GM21423 (cell line): Measurements from ENCODE around the gene GGA1.
"Not testable (repeated sequence)": the region's sequence is repeated elsewhere in the genome, so short reads cannot be mapped to it uniquely, and the experiment has no call there.

Source experiments
- ATAC-seq: cut with Tn5 transposase; IDR thresholded peaks from one replicate; pipeline ENCODE4 v1.9.1; 2021; ENCODE audit warnings: mild to moderate bottlenecking, moderate library complexity; ENCODE audit not compliant: unreplicated experiment

The GGA1 gene

GRCh38 chr22:37570661-37570976, 38.0 kb upstream of the GGA1 start:
- ATAC-seq = no peak

GRCh38 chr22:37571258-37571991, 37.2 kb upstream of the GGA1 start:
- ATAC-seq = no peak

DNA sequence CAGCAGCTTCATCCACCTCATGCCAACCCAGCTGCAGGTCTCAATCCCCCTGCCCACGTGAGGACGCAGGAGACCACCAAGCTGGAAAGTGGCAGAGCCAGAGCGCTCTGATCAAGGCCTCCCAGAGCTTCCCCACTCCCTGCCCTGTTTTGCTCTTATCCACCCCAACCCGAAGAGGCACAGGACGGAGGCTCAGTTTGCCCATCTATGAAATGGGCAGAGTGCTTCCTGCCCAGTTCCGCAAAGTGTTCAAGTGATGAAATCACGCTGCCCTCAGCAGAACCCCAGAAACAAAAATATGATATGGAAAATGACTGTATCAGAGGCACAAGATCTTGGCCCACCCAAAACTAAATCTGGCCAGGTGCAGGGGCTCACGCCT, 36.7 kb upstream of the GGA1 start:
- no peak for ATAC-seq

DNA sequence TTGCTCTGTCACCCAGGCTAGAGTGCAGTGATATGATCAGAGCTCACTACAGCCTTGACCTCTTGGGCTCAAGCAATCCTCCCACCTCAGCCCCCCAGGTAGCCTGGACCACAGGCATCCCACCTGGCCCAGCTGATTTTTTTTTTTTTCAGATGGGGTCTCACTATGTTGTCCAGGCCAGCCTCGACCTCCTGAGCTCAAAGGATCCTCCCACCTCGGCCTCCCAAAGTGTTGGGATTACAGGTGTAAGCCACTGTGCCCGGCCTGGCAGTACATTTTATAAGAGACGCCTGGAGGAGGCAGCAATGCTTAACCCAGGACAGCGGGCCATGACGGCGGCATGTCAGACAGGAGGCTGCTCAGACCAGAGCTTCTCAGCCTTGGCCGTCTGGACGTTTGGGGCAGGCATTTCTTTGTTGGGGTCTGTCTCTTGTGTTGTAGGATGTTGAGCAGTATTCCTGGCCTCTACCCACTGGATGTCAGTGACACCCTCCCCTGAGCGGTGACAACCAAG, 33.1 kb upstream of the GGA1 start:
- no peak for ATAC-seq

DNA sequence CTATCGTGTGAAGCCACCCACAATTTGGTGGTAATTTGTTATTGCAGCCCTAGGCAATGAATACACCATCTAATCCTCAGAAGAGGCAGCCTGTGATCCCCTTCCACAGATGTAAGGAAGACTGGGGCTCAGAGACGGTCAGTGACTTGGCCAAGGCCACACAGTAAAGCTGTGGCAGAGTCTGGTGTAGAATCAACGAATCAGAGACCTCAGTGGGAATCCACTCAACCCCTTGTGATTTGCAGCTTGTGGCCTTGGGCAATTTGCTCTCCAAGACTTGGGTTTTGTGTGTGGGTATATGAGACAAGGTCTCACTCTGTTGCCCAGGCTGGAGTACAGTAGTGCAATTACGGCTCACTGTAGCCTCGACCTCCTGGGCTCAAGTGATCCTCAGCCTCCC, 30.6 kb upstream of the GGA1 start:
- ATAC-seq = no peak

DNA sequence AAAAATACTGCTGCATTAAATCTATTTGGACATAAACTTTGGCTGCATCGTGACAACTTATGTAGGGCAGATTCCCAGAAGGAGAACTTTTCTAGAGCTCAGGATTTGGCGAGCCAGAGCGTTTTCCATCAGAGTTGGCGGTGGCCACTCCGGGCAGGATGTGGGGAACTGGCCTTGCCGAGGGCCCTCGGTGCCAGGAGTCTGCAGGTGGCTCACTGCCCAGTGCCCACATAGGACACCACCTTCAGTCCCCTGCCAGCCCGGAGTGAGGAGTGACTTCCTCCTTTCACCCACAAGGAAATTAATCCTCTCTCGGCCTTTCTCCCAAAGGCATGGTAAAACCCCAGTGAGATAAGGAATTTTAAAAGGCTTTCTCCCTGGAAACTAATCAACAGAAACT, 27.1 kb upstream of the GGA1 start:
- ATAC-seq = no peak

DNA sequence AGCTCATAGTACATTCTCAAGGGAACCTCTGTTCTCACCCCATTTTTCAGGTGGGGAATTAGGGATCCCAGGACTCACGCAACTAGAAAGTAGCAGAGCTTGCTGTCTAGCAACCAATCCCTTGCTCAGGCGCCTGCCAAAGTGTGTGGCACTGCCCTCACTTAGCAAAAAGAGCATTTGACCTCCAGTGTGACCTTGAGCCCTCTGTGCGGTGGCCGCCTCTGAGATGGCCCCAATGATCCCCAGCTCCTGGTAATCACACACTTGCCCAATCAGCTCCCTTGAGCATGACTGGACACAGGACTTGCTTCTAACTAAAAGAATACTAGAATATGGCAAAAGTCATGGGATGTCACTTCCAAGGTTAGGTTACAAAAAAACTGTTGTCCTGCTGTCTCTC, 26.1 kb upstream of the GGA1 start:
- ATAC-seq = no peak

DNA sequence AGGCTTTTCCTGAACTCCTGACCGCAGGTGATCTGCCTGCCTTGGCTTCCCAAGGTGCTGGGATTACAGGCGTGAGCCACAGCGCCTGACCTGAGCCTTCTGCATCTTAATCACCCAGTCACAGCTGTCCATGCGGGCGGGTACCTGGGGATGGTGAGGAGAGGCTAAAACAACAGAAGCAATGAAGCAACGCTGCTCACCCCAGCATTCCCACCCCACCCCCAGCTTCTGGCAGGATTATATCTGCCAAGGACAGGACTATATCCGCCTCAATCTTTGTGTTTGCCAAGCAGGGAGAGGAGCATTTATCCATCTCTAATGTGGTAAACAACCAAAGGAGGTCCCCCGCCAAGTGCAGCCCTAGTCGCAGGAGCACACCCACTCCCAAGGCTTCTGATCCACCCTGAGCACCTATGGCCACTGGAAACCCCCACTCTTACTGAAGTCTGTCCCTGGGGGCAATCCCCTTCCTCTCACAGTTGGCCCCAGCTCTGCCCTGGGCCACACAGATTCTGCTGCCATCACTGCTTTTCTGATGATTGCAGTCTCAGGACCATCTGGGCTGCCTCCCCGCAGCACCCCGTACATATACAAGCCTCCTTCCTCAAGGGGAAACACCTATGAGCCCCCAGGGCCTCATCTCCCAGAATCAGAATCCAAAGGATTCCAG, 20.0 kb upstream of the GGA1 start:
- ATAC-seq = no peak

GRCh38 chr22:37589636-37590035, 19.0 kb upstream of the GGA1 start:
- ATAC-seq = no peak

DNA sequence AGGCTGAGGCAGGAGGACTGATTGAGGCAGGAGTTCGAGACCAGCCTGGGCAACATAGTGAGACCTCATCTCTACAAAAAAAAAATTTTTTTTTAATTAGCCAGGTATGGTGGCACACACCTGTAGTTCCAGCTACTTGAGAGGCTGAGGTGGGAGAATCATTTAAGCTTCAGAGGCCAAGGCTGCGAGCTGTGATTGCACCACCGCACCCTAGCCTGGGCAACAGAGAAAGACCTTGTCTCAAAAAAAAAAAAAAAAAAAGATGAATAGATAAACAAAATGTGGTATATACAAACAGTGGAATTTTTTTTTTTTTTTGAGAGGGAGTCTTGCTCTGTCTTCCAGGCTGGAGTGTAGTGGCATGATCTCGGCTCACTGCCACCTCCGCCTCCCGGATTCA, 17.6 kb upstream of the GGA1 start:
- not testable (repeated sequence) for ATAC-seq

- no peak for ATAC-seq
These were observed 16.7 kb upstream of the GGA1 start for GRCh38 chr22:37591823-37592404.

DNA sequence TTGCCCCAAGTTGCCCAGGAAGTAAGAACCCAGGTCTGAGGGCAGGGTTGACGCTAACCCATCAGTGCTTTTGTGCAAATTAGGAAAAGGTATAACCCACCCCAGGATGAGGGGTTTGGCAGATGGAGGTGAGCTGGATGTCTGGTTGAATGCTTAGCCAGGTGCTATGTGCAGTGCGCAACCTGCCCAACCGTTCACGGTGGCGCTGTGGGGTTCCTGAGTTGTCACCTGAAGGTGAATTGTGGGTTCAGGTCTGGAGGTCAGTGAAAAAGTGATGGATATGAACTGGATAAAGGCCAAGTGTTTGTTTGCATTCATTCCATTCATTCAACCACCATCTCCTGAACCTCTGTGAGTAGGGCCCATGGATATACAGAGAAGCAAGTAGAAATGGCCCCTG, 14.4 kb upstream of the GGA1 start:
- ATAC-seq = no peak

DNA sequence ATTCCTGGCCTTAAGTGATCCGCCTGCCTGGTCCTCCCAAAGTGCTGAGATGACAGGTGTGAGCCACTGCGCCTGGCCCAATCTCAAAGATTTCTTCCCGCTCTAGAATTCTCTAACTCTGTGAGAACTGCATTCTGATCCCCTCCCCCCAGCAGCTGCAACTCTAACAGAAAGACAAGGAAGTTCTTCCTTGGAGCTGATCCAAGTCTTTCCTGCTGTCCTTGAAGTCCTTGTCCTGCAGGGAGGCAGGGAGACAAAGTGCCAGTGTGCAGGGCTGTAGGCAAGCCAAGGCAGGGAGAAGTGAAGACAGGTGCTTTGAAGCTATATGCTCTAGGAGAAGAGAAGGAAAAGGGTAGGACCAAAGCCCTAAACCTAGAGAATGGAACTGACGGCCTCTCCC, 9.5 kb upstream of the GGA1 start:
- ATAC-seq = no peak

DNA sequence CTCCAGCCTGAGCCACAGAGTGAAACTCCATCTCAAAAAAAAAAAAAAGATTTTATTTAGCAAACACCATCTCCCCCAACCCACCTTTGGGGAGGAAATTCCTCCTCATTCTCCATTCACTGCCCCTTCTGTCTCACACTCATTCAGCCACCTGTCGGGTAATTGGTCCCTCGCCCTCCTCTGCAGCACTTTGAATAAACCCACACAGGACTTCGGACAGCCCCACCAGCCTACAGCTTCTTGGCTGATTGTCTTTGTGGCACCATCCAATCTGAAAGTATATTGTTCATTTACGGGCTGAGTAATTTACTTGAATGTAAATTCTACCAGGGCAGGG, 7.5 kb upstream of the GGA1 start:
- no peak for ATAC-seq

GRCh38 chr22:37601540-37602442, 6.8 kb upstream of the GGA1 start:
- no peak for ATAC-seq

GRCh38 chr22:37602546-37603277, 5.9 kb upstream of the GGA1 start:
- ATAC-seq = not testable (repeated sequence)

DNA sequence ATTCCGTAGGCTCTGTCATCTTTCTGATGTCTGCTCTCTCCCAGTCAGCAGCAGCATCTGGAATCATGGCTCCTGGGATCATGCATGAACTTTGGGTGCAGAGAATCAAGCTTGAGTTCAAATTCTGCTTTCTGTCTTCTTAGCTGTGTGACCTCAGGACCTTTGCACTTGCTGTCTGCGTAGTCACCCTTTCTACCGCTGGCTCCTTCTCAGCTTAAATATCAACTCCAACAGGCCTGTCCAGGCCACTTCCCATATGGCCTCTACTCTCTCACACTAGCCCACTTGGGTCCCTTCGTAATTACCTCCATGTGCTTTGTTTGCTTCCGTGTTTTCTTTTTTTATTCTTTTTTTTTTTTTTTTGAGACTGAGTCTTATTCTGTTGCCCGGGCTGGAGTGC, 4.6 kb upstream of the GGA1 start:
- no peak for ATAC-seq

- no peak for ATAC-seq
These were observed 3.8 kb upstream of the GGA1 start for GRCh38 chr22:37604875-37605274.

DNA sequence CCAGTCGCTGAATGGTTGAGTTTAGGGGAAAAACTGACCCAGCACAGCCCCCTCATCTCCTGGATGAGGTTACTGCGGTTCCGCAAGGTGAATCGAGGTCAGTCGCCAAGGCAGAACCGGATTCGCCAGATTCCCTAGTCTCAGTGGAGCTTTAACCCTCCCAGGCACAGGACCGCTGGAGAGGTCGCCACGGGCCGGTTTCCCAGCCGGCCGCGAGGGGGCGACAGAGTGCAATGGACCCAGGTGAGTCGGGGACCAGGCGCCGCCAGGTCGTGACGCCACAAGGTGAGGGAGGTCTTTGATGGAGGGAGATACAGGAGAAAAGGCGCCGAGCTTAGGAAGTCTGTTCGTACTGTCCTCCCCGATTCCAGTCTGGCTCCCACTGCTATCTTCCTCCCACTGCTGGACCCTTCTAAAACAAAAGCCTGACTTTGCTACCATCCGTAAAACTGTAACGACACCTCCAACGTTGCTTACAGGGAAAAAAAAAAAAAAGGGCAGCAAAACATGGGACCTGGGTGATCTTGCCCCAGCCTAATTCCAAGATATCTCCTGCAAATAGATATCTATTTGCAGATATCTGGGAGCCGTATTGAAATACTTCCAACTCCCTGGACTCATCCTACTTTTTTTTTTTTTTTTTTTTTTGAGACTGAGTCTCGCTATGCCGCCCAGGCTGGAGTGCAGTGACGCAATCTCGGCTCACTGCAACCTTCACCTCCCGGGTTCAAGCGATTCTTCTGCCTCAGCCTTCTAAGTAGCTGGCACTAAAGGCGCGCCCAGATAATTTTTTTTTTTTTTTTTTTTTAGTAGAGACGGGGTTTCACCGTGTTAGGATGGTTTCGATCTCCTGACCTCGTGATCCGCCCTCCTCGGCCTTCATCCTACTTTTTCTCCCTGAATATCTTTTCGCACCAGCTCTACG, 1.4 kb upstream of the GGA1 start:
- ATAC-seq = no peak
